Activated T-helper 17 cell treated with anti-CD3 and anti-CD28 coated beads, Interleukin-2, amount 50 U/mL, for 72 hours (primary cell): ENCODE data around the gene RGL1. TPM values are rescaled to one million over a fixed set of nuclear protein-coding genes. Genes with fewer than 3 reads are reported as not detected.

Source experiments
- ATAC-seq: fragments of 150-1000 bp; cut with Tn5 transposase; replicated peaks from 2 replicates; pipeline ENCODE4 v1.10.0; 2021; ENCODE audit warnings: mild to moderate bottlenecking, moderate library complexity
- H3K27ac Mint-ChIP-seq: one replicate; pipeline ENCODE4 v1.8.0; 2022; ENCODE audit warnings: mixed read lengths
- H3K27me3 Mint-ChIP-seq: one replicate; pipeline ENCODE4 v1.8.0; 2022; ENCODE audit warnings: mixed read lengths
- H3K36me3 Mint-ChIP-seq: one replicate; pipeline ENCODE4 v1.8.0; 2022; ENCODE audit warnings: low read depth, mild to moderate bottlenecking, mixed read lengths
- H3K4me1 Mint-ChIP-seq: one replicate; pipeline ENCODE4 v1.8.0; 2022; ENCODE audit warnings: mixed read lengths
- H3K4me3 Mint-ChIP-seq: one replicate; pipeline ENCODE4 v1.8.0; 2022; ENCODE audit warnings: mild to moderate bottlenecking, mixed read lengths
- H3K9me3 Mint-ChIP-seq: one replicate; pipeline ENCODE4 v1.8.0; 2022; ENCODE audit warnings: mixed read lengths
- total RNA-seq, 2 donors: library from RNA; stranded (reverse); gene quantifications; one replicate each; pipeline ENCODE4 v1.2.3, GENCODE V29; 2022

RGL1 gene
- total RNA-seq, 2 donors from 2014 or later, result 1.7 to 2.6 TPM

- Mint-ChIP-seq H3K4me3 (no peak overlapping the region), H3K4me1 (peaks cover 18% of the 10 kb centered on the region), H3K9me3 (no peaks in the 10 kb centered on the region), H3K36me3 (no peaks in the 10 kb centered on the region), H3K27ac (no peak overlapping the region), H3K27me3 (no peaks in the 10 kb centered on the region)
- no peak for ATAC-seq
Observed at GRCh38 chr1:183891158-183891856, 86.4 kb downstream of the RGL1 start.

GRCh38 chr1:183892351-183892793 is 87.5 kb downstream of the RGL1 start:
- Mint-ChIP-seq H3K36me3 (no peaks in the 10 kb centered on the region), H3K9me3 (no peaks in the 10 kb centered on the region), H3K27ac (no peak overlapping the region), H3K27me3 (no peaks in the 10 kb centered on the region), H3K4me3 (no peak overlapping the region), H3K4me1 (peaks cover 25% of the 10 kb centered on the region)
- ATAC-seq, result no peak

GRCh38 chr1:183893561-183894289 is 88.8 kb downstream of the RGL1 start:
- Mint-ChIP-seq H3K27ac (no peak overlapping the region), H3K4me3 (no peak overlapping the region), H3K9me3 (no peaks in the 10 kb centered on the region), H3K36me3 (no peaks in the 10 kb centered on the region), H3K27me3 (no peaks in the 10 kb centered on the region), H3K4me1 (peaks cover 15% of the 10 kb centered on the region)
- ATAC-seq, result no peak

GRCh38 chr1:183894290-183894565 is 89.3 kb downstream of the RGL1 start:
- no peaks in the 10 kb centered on the region for H3K36me3 Mint-ChIP-seq
- H3K4me3 Mint-ChIP-seq, result no peak overlapping the region
- H3K9me3 Mint-ChIP-seq, result no peaks in the 10 kb centered on the region
- no peaks in the 10 kb centered on the region for H3K27me3 Mint-ChIP-seq
- H3K27ac Mint-ChIP-seq, result no peak overlapping the region
- no peak for ATAC-seq
- peaks cover 10% of the 10 kb centered on the region for H3K4me1 Mint-ChIP-seq

GRCh38 chr1:183896466-183897048 is 91.6 kb downstream of the RGL1 start:
- Mint-ChIP-seq H3K9me3 (no peaks in the 10 kb centered on the region), H3K27me3 (no peaks in the 10 kb centered on the region), H3K4me1 (peaks cover 9% of the 10 kb centered on the region), H3K4me3 (no peak overlapping the region), H3K27ac (no peak overlapping the region), H3K36me3 (no peaks in the 10 kb centered on the region)
- ATAC-seq, result peak; percentile 44

- Mint-ChIP-seq H3K4me3 (no peak overlapping the region), H3K27me3 (no peaks in the 10 kb centered on the region), H3K4me1 (peaks cover 13% of the 10 kb centered on the region), H3K27ac (no peak overlapping the region), H3K9me3 (no peaks in the 10 kb centered on the region), H3K36me3 (no peaks in the 10 kb centered on the region)
- ATAC-seq, result no peak
Observed at GRCh38 chr1:183898001-183898396, 93.1 kb downstream of the RGL1 start.

- no peaks in the 10 kb centered on the region for H3K9me3 Mint-ChIP-seq
Observed at GRCh38 chr1:183898610-183899009, 93.7 kb downstream of the RGL1 start.

GRCh38 chr1:183901748-183902330 is 96.9 kb downstream of the RGL1 start:
- Mint-ChIP-seq H3K36me3 (peaks cover 3% of the 10 kb centered on the region), H3K27ac (peak overlapping the region; percentile 40), H3K4me3 (no peak overlapping the region), H3K4me1 (peaks cover 4% of the 10 kb centered on the region), H3K9me3 (no peaks in the 10 kb centered on the region), H3K27me3 (no peaks in the 10 kb centered on the region)
- peak; percentile 61 for ATAC-seq

More at GRCh38 chr1:183898610-183899009, 93.7 kb downstream of the RGL1 start:
- Mint-ChIP-seq H3K27me3 (no peaks in the 10 kb centered on the region), H3K4me3 (no peak overlapping the region), H3K4me1 (peaks cover 13% of the 10 kb centered on the region), H3K27ac (no peak overlapping the region), H3K36me3 (no peaks in the 10 kb centered on the region)
- no peak for ATAC-seq

GRCh38 chr1:183903101-183903500 is 98.2 kb downstream of the RGL1 start:
- no peak for ATAC-seq
- Mint-ChIP-seq H3K4me1 (peaks cover 4% of the 10 kb centered on the region), H3K9me3 (no peaks in the 10 kb centered on the region), H3K36me3 (peaks cover 5% of the 10 kb centered on the region), H3K4me3 (no peak overlapping the region), H3K27ac (no peak overlapping the region), H3K27me3 (no peaks in the 10 kb centered on the region)

- Mint-ChIP-seq H3K9me3 (no peaks in the 10 kb centered on the region), H3K4me1 (peaks cover 14% of the 10 kb centered on the region), H3K27ac (no peak overlapping the region), H3K36me3 (peaks cover 5% of the 10 kb centered on the region), H3K27me3 (no peaks in the 10 kb centered on the region), H3K4me3 (no peak overlapping the region)
- ATAC-seq, result no peak
Observed at GRCh38 chr1:183905508-183906113, 100.7 kb downstream of the RGL1 start.

- Mint-ChIP-seq H3K4me1 (peaks cover 10% of the 10 kb centered on the region), H3K9me3 (no peaks in the 10 kb centered on the region), H3K27me3 (no peaks in the 10 kb centered on the region), H3K27ac (no peak overlapping the region), H3K36me3 (peaks cover 5% of the 10 kb centered on the region), H3K4me3 (no peak overlapping the region)
- no peak for ATAC-seq
Observed at GRCh38 chr1:183907070-183907469, 102.2 kb downstream of the RGL1 start.

- Mint-ChIP-seq H3K27ac (no peak overlapping the region), H3K27me3 (no peaks in the 10 kb centered on the region), H3K4me3 (no peak overlapping the region), H3K36me3 (peaks cover 5% of the 10 kb centered on the region), H3K4me1 (peaks cover 10% of the 10 kb centered on the region), H3K9me3 (no peaks in the 10 kb centered on the region)
- ATAC-seq, result no peak
Observed at GRCh38 chr1:183908079-183908478, 103.2 kb downstream of the RGL1 start.

GRCh38 chr1:183909672-183910071 is 104.8 kb downstream of the RGL1 start:
- H3K27me3 Mint-ChIP-seq, result no peaks in the 10 kb centered on the region
- H3K4me3 Mint-ChIP-seq, result peak overlapping the region; percentile 19
- H3K36me3 Mint-ChIP-seq, result peaks cover 5% of the 10 kb centered on the region
- H3K27ac Mint-ChIP-seq, result peak overlapping the region; percentile 37
- H3K9me3 Mint-ChIP-seq, result no peaks in the 10 kb centered on the region
- peak; percentile 72 for ATAC-seq
- H3K4me1 Mint-ChIP-seq, result peaks cover 10% of the 10 kb centered on the region

- Mint-ChIP-seq H3K9me3 (no peaks in the 10 kb centered on the region), H3K27me3 (no peaks in the 10 kb centered on the region), H3K4me3 (peak overlapping the region; percentile 19), H3K4me1 (peaks cover 14% of the 10 kb centered on the region), H3K27ac (peak overlapping the region; percentile 37), H3K36me3 (peaks cover 5% of the 10 kb centered on the region)
- ATAC-seq, result no peak
Observed at GRCh38 chr1:183910845-183911244, 105.9 kb downstream of the RGL1 start.
